Fibroblast of skin of abdomen (primary cell): Measurements from ENCODE around the gene NUDT21.

ENCODE experiments used
- DNase-seq: peaks from one replicate; pipeline ENCODE4 v3.0.0-alpha.2; 2013

NUDT21 gene

GRCh38 chr16:56462064-56462796, 11.1 kb upstream of the NUDT21 start:
- no peak for DNase-seq

- DNase-seq, result no peak
Measured at GRCh38 chr16:56460101-56460500, 9.0 kb upstream of the NUDT21 start.

- DNase-seq, result no peak
Measured at GRCh38 chr16:56457927-56458470, 6.9 kb upstream of the NUDT21 start.

- peak; percentile 18 for DNase-seq
Measured at GRCh38 chr16:56451753-56452689, 889 bp upstream of the NUDT21 start.

- no peak for DNase-seq
Measured at GRCh38 chr16:56450275-56450985, 702 bp downstream of the NUDT21 start.

GRCh38 chr16:56448005-56448404, 3.1 kb downstream of the NUDT21 start:
- DNase-seq, result no peak

GRCh38 chr16:56447286-56447685, 3.8 kb downstream of the NUDT21 start:
- DNase-seq, result no peak

- no peak for DNase-seq
Measured at GRCh38 chr16:56438038-56438437, 13.1 kb downstream of the NUDT21 start.

GRCh38 chr16:56436258-56436657, 14.9 kb downstream of the NUDT21 start:
- DNase-seq, result no peak

- no peak for DNase-seq
Measured at GRCh38 chr16:56428091-56428490, 23.0 kb downstream of the NUDT21 start.

- no peak for DNase-seq
Measured at GRCh38 chr16:56426585-56426984, 24.5 kb downstream of the NUDT21 start.

- DNase-seq, result peak; percentile 85
Measured at GRCh38 chr16:56425439-56425832, 25.7 kb downstream of the NUDT21 start, which contains the start of gene AMFR. Gene AMFR, minus strand, starts transcription at chr16:56425545. Its CDS starts 218 bp downstream, at chr16:56425327.

- peak; percentile 8 for DNase-seq
Measured at GRCh38 chr16:56424791-56425438, 26.2 kb downstream of the NUDT21 start.

GRCh38 chr16:56424404-56424764, 26.7 kb downstream of the NUDT21 start:
- no peak for DNase-seq

- DNase-seq, result no peak
Measured at GRCh38 chr16:56423584-56424403, 27.3 kb downstream of the NUDT21 start.

- no peak for DNase-seq
Measured at GRCh38 chr16:56422896-56423441, 28.2 kb downstream of the NUDT21 start.

- DNase-seq, result no peak
Measured at GRCh38 chr16:56421976-56422669, 29.0 kb downstream of the NUDT21 start.

GRCh38 chr16:56421313-56421712, 29.8 kb downstream of the NUDT21 start:
- no peak for DNase-seq

GRCh38 chr16:56420613-56421012, 30.5 kb downstream of the NUDT21 start:
- no peak for DNase-seq
